H1 (cell line): Measurements from ENCODE around the gene BPIFB4. TPM values are rescaled to one million over a fixed set of nuclear protein-coding genes. Genes with fewer than 3 reads are reported as not detected.

Experiments
- EZH2 ChIP-seq: fragments of 200-600 bp; sonication (generic); IDR thresholded peaks from 2 replicates; pipeline ENCODE4 v1.7.1; 2012; ENCODE audit warnings: low read depth, mild to moderate bottlenecking, moderate library complexity, low read length, inconsistent platforms; ENCODE audit not compliant: severe bottlenecking
- GABPA ChIP-seq: IDR thresholded peaks from 2 replicates; pipeline ENCODE4 v1.6.1; 2011; ENCODE audit warnings: mild to moderate bottlenecking, low read length, moderate library complexity, borderline replicate concordance; ENCODE audit not compliant: insufficient read depth
- KDM5A ChIP-seq: fragments of 200-600 bp; IDR thresholded peaks from 2 replicates; pipeline ENCODE4 v1.7.1; 2012; ENCODE audit warnings: mild to moderate bottlenecking, low read length, inconsistent platforms, mixed read lengths
- TAF7 ChIP-seq: optimal IDR thresholded peaks from 2 replicates; pipeline ENCODE3; 2011; ENCODE audit warnings: low read depth, mild to moderate bottlenecking, inconsistent platforms, low read length, moderate library complexity, borderline replicate concordance
- polyA plus RNA-seq, 7 experiments: library from polyadenylated mRNA; depleted of rRNA in 3 of 7; stranded (reverse) in 5 of 7; unstranded in 2 of 7; fragments of >200 nt in 5 of 7; fragments of 200-250 nt in 2 of 7; gene quantifications; 1 replicate in 5 of 7; 2 replicates in 1 of 7; 4 replicates in 1 of 7; pipeline versions ENCODE4 v1.2.1 to v1.2.3, GENCODE V29; 2011 to 2013; ENCODE audit warnings: missing spikeins in 2 of 7, mixed read lengths in 2 of 7
- total RNA-seq: library from RNA; stranded (reverse); fragmentation: NEBNext Ultra II Directional; extraction: Animal tissue kit (Norgen Biotek cat#: 25700); gene quantifications from 2 replicates; pipeline ENCODE4 v1.2.1, GENCODE V29; 2021
- TF ChIP-seq, protein P1 (sequence below): fragments of 300-600 bp; sonication (generic); IDR thresholded peaks from 2 replicates; pipeline ENCODE4 v1.7.1; 2012; ENCODE audit warnings: low read length, moderate library complexity, mild to moderate bottlenecking, inconsistent platforms; ENCODE audit not compliant: insufficient replicate concordance

BPIFB4 gene
- total and polyA plus RNA-seq, 2 of the 8 experiments (the other 6 are each of a cell fraction or from before 2014, with no cell fraction given): not detected

DNA sequence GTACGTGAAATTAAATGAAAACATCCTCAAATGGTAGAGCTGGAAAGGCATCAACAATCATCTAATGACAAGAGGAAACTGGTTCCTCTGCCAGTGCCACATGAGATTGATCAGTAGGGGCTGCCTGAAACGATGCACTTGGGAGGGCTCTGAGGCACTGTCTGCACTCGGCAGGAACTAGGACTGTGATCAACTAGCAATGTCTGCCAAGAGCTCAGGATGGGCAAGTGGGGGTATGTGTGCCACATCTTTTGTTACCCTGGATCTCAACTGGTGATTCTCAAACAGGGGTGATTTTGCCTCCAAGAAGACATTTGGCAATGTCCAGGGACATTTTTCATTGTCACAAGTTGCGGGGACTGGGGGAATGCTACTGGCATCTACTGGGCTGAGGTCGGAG, 46.1 kb upstream of the BPIFB4 start (continued):
- TF ChIP-seq, protein P1, sequence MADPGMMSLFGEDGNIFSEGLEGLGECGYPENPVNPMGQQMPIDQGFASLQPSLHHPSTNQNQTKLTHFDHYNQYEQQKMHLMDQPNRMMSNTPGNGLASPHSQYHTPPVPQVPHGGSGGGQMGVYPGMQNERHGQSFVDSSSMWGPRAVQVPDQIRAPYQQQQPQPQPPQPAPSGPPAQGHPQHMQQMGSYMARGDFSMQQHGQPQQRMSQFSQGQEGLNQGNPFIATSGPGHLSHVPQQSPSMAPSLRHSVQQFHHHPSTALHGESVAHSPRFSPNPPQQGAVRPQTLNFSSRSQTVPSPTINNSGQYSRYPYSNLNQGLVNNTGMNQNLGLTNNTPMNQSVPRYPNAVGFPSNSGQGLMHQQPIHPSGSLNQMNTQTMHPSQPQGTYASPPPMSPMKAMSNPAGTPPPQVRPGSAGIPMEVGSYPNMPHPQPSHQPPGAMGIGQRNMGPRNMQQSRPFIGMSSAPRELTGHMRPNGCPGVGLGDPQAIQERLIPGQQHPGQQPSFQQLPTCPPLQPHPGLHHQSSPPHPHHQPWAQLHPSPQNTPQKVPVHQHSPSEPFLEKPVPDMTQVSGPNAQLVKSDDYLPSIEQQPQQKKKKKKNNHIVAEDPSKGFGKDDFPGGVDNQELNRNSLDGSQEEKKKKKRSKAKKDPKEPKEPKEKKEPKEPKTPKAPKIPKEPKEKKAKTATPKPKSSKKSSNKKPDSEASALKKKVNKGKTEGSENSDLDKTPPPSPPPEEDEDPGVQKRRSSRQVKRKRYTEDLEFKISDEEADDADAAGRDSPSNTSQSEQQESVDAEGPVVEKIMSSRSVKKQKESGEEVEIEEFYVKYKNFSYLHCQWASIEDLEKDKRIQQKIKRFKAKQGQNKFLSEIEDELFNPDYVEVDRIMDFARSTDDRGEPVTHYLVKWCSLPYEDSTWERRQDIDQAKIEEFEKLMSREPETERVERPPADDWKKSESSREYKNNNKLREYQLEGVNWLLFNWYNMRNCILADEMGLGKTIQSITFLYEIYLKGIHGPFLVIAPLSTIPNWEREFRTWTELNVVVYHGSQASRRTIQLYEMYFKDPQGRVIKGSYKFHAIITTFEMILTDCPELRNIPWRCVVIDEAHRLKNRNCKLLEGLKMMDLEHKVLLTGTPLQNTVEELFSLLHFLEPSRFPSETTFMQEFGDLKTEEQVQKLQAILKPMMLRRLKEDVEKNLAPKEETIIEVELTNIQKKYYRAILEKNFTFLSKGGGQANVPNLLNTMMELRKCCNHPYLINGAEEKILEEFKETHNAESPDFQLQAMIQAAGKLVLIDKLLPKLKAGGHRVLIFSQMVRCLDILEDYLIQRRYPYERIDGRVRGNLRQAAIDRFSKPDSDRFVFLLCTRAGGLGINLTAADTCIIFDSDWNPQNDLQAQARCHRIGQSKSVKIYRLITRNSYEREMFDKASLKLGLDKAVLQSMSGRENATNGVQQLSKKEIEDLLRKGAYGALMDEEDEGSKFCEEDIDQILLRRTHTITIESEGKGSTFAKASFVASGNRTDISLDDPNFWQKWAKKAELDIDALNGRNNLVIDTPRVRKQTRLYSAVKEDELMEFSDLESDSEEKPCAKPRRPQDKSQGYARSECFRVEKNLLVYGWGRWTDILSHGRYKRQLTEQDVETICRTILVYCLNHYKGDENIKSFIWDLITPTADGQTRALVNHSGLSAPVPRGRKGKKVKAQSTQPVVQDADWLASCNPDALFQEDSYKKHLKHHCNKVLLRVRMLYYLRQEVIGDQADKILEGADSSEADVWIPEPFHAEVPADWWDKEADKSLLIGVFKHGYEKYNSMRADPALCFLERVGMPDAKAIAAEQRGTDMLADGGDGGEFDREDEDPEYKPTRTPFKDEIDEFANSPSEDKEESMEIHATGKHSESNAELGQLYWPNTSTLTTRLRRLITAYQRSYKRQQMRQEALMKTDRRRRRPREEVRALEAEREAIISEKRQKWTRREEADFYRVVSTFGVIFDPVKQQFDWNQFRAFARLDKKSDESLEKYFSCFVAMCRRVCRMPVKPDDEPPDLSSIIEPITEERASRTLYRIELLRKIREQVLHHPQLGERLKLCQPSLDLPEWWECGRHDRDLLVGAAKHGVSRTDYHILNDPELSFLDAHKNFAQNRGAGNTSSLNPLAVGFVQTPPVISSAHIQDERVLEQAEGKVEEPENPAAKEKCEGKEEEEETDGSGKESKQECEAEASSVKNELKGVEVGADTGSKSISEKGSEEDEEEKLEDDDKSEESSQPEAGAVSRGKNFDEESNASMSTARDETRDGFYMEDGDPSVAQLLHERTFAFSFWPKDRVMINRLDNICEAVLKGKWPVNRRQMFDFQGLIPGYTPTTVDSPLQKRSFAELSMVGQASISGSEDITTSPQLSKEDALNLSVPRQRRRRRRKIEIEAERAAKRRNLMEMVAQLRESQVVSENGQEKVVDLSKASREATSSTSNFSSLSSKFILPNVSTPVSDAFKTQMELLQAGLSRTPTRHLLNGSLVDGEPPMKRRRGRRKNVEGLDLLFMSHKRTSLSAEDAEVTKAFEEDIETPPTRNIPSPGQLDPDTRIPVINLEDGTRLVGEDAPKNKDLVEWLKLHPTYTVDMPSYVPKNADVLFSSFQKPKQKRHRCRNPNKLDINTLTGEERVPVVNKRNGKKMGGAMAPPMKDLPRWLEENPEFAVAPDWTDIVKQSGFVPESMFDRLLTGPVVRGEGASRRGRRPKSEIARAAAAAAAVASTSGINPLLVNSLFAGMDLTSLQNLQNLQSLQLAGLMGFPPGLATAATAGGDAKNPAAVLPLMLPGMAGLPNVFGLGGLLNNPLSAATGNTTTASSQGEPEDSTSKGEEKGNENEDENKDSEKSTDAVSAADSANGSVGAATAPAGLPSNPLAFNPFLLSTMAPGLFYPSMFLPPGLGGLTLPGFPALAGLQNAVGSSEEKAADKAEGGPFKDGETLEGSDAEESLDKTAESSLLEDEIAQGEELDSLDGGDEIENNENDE: no peak
- TF ChIP-seq GABPA (no peak), TAF7 (no peak), EZH2 (no peak), KDM5A (no peak)
